ENCODE results near the gene ATP11A.

Gene ATP11A

GRCh38 chr13:112768795-112769481 is 79.1 kb downstream of the ATP11A start:
- no peak overlapping the region for H3K4me3 ChIP-seq (ENCODE audit: low read depth, low read length)
- in situ Hi-C loops (cut with HindIII; ENCODE audit: low sequenced_read_pairs): no loop called here
- no peak for DNase-seq (ENCODE audit: low read depth, low spot score)
- no peak for TF ChIP-seq CTCF (IDR thresholded peaks at IDR 0.05; ENCODE audit: low read depth, low read length)

- no peak for DNase-seq (ENCODE audit: low read depth, low spot score)
- TF ChIP-seq CTCF (IDR thresholded peaks at IDR 0.05; ENCODE audit: low read depth, low read length): no peak
- in situ Hi-C loops (cut with HindIII; ENCODE audit: low sequenced_read_pairs): no loop called here
- no peak overlapping the region for H3K4me3 ChIP-seq (ENCODE audit: low read depth, low read length)
Measured at GRCh38 chr13:112769615-112770014, 79.8 kb downstream of the ATP11A start.

- TF ChIP-seq CTCF (IDR thresholded peaks at IDR 0.05; ENCODE audit: low read depth, low read length): no peak
- H3K4me3 ChIP-seq (ENCODE audit: low read depth, low read length): no peak overlapping the region
- in situ Hi-C loops (cut with HindIII; ENCODE audit: low sequenced_read_pairs): no loop called here
- DNase-seq (ENCODE audit: low read depth, low spot score): no peak
Measured at GRCh38 chr13:112770504-112770903, 80.7 kb downstream of the ATP11A start.

GRCh38 chr13:112771139-112771876 is 81.5 kb downstream of the ATP11A start:
- in situ Hi-C loops (cut with HindIII; ENCODE audit: low sequenced_read_pairs): no loop called here
- DNase-seq (ENCODE audit: low read depth, low spot score): no peak
- no peak overlapping the region for H3K4me3 ChIP-seq (ENCODE audit: low read depth, low read length)
- TF ChIP-seq CTCF (IDR thresholded peaks at IDR 0.05; ENCODE audit: low read depth, low read length): no peak

GRCh38 chr13:112771877-112772538 is 82.2 kb downstream of the ATP11A start:
- in situ Hi-C loops (cut with HindIII; ENCODE audit: low sequenced_read_pairs): no loop called here
- DNase-seq (ENCODE audit: low read depth, low spot score): no peak
- H3K4me3 ChIP-seq (ENCODE audit: low read depth, low read length): no peak overlapping the region
- no peak for TF ChIP-seq CTCF (IDR thresholded peaks at IDR 0.05; ENCODE audit: low read depth, low read length)

GRCh38 chr13:112772539-112772909 is 82.7 kb downstream of the ATP11A start:
- in situ Hi-C loops (cut with HindIII; ENCODE audit: low sequenced_read_pairs): no loop called here
- no peak for TF ChIP-seq CTCF (IDR thresholded peaks at IDR 0.05; ENCODE audit: low read depth, low read length)
- H3K4me3 ChIP-seq (ENCODE audit: low read depth, low read length): no peak overlapping the region
- DNase-seq (ENCODE audit: low read depth, low spot score): no peak

Data from astrocyte of the spinal cord (primary cell).